ENCODE data around the gene BAIAP3. TPM values are rescaled to one million over a fixed set of nuclear protein-coding genes. Genes with fewer than 3 reads are reported as not detected.
A peak's percentile ranks its signal among the peaks of the same experiment; 100 is the strongest.

The BAIAP3 gene
- total and polyA plus RNA-seq, 2 of the 8 experiments (the other 6 are each of a cell fraction or from before 2014, with no cell fraction given): 2.9 to 6.8 TPM

- H3K9me3 ChIP-seq (ENCODE audit: insufficient read depth in 2 of 2, low read depth in 1 of 2, low read length in 1 of 2): no peaks in the 10 kb centered on the region
- H4K91ac ChIP-seq (replicated peaks; ENCODE audit: insufficient read length, low read length): no peak overlapping the region
- H3K9ac ChIP-seq (replicated peaks in 1 of 4; ENCODE audit: extremely low read depth in 1 of 4, low read depth in 3 of 4, low read length in 3 of 4): no peak overlapping the region
- no peak overlapping the region for H4K5ac ChIP-seq (ENCODE audit: insufficient read length, low read depth, low read length)
- H3K14ac ChIP-seq (ENCODE audit: insufficient read length): no peak overlapping the region
- H3K4me2 ChIP-seq (ENCODE audit: insufficient read depth in 1 of 2, low read depth in 2 of 2, low read length in 2 of 2): peak overlapping the region; percentile 65 to 86
- H3K79me2 ChIP-seq (ENCODE audit: control insufficient read depth in 1 of 2, insufficient read depth in 2 of 2, low read length in 2 of 2): no peaks in the 10 kb centered on the region
- no peak overlapping the region for H2BK5ac ChIP-seq (ENCODE audit: low read depth, low read length)
- H3K79me1 ChIP-seq (ENCODE audit: low read depth, low read length): no peaks in the 10 kb centered on the region
- FAIRE-seq (peak; percentile 81), DNase-seq (ENCODE audit: low read depth in 1 of 2, low spot score in 2 of 2) (peak; percentile 96 to 97)
- no peak overlapping the region for H2BK20ac ChIP-seq (ENCODE audit: low read length)
- peak overlapping the region; percentile 32 to 59 (median 41); a peak in 7 of 8 replicates for H3K4me3 ChIP-seq (ENCODE audit: extremely low read depth in 1 of 4, insufficient read depth in 2 of 4, low read depth in 3 of 4, low read length in 4 of 4)
- ChIA-PET POLR2A (ENCODE audit: partially characterized antibody) (interaction anchor here (1.0 to 2.1 kb wide), 5 partner anchors 8 to 35 kb away, joined by 3 to 7 read pairs (median 5); partner anchors contain the start of genes BAIAP3, GNPTG and TSR3), CTCF (ENCODE audit: partially characterized antibody) (interaction anchor here (0.5 to 11.1 kb wide), 6 partner anchors 11 to 121 kb away, joined by 3 to 52 read pairs (median 4); partner anchors contain the start of gene BAIAP3)
- no peak overlapping the region for H4K8ac ChIP-seq (ENCODE audit: extremely low read depth, insufficient read depth, low read length)
- H2BK12ac ChIP-seq (ENCODE audit: low read depth, low read length): no peak overlapping the region
- no peak overlapping the region for H2AFZ ChIP-seq (ENCODE audit: low read length)
- WGBS, 2 experiments (ENCODE audit: extremely low coverage in 1 of 2, insufficient coverage in 1 of 2, insufficient read length in 1 of 2, insufficient replicate concordance in 2 of 2, low coverage in 1 of 2, low lambda C conversion rate in 2 of 2, missing lambda C conversion rate in 1 of 2): 24% methylated on average over 36 of the region's 49 CpGs; no CpG with 5 or more reads in 1 of the 2 experiments
- H3K27me3 ChIP-seq (replicated peaks in 1 of 4; ENCODE audit: control insufficient read depth in 3 of 4, extremely low read depth in 1 of 4, insufficient read depth in 3 of 4, low read length in 3 of 4): peaks cover 0 to 8% (median 0%) of the 10 kb centered on the region in 4 experiments; a peak in 3 of 7 replicates
- peaks cover 0 to 12% (median 3%) of the 10 kb centered on the region in 4 experiments; a peak in 4 of 7 replicates for H3K4me1 ChIP-seq (replicated peaks in 1 of 4; ENCODE audit: control insufficient read depth in 3 of 4, insufficient read depth in 4 of 4, low read length in 3 of 4)
- H3K56ac ChIP-seq (replicated peaks; ENCODE audit: insufficient read length, low read depth, low read length): no peak overlapping the region
- no peak overlapping the region for H2BK120ac ChIP-seq (replicated peaks; ENCODE audit: low read depth, low read length)
- H3K27ac ChIP-seq (ENCODE audit: low read depth, low read length): no peak overlapping the region
- no peak overlapping the region for H2AK5ac ChIP-seq (ENCODE audit: low read depth, low read length)
- H2BK15ac ChIP-seq (ENCODE audit: low read length): no peak overlapping the region
- H3K23me2 ChIP-seq (ENCODE audit: low read depth, low read length): peaks cover 4% of the 10 kb centered on the region; the same call in 1 of the 2 replicates
- H3K4ac ChIP-seq (replicated peaks; ENCODE audit: insufficient read length, low read depth, low read length): no peak overlapping the region
- no peak overlapping the region for H3K23ac ChIP-seq (ENCODE audit: insufficient read length)
- H3K36me3 ChIP-seq (ENCODE audit: control insufficient read depth in 2 of 4, insufficient read depth in 4 of 4, low read length in 3 of 4): peaks cover 0 to under 1% (median 0%) of the 10 kb centered on the region in 4 experiments; a peak in 1 of 8 replicates
- peaks cover 0 to 12% of the 10 kb centered on the region in 2 experiments for H4K20me1 ChIP-seq (replicated peaks in 1 of 2; ENCODE audit: control insufficient read depth in 1 of 2, insufficient read depth in 2 of 2, low read length in 2 of 2)
- H3K18ac ChIP-seq (ENCODE audit: extremely low read depth, low read length): no peak overlapping the region; the same call in 1 of the 2 replicates
- TF ChIP-seq BACH1 (IDR thresholded peaks at IDR 0.05; ENCODE audit: low read length) (peak; percentile 73; the same call in 1 of the 2 replicates), PHF8 (conservative IDR thresholded peaks at IDR 0.05; ENCODE audit: low read depth, low read length) (no peak), CREB1 (IDR thresholded peaks at IDR 0.05) (peak; percentile 61; the same call in 1 of the 2 replicates), HDAC2 (IDR thresholded peaks at IDR 0.05; ENCODE audit: borderline replicate concordance in 1 of 2, low read depth in 2 of 2, low read length in 2 of 2) (peak in 1 of 2 experiments; percentile 82; a peak in 1 of 4 replicates), CHD2 (IDR thresholded peaks at IDR 0.05; ENCODE audit: low read length) (peak; percentile 56), CEBPB (IDR thresholded peaks at IDR 0.05; ENCODE audit: low read depth, low read length) (no peak), KDM4A (IDR thresholded peaks at IDR 0.05; ENCODE audit: low read depth, low read length, severe bottlenecking) (no peak), SIX5 (IDR thresholded peaks at IDR 0.05; ENCODE audit: low read depth, low read length) (no peak)
- TF ChIP-seq, protein P1, sequence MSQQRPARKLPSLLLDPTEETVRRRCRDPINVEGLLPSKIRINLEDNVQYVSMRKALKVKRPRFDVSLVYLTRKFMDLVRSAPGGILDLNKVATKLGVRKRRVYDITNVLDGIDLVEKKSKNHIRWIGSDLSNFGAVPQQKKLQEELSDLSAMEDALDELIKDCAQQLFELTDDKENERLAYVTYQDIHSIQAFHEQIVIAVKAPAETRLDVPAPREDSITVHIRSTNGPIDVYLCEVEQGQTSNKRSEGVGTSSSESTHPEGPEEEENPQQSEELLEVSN (IDR thresholded peaks at IDR 0.05): 0 out of 2 replicates have a peak, but pooled peaks have one; percentile 28
- TF ChIP-seq, protein P2, sequence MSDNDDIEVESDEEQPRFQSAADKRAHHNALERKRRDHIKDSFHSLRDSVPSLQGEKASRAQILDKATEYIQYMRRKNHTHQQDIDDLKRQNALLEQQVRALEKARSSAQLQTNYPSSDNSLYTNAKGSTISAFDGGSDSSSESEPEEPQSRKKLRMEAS (IDR thresholded peaks at IDR 0.05): peak; percentile 45; the same call in 1 of the 2 replicates
These were observed 9.3 kb downstream of the BAIAP3 start for GRCh38 chr16:1342526-1343427.
